A549 (cell line): ENCODE measurements around the gene AFF3. TPM values are rescaled to one million over a fixed set of nuclear protein-coding genes. Genes with fewer than 3 reads are reported as not detected.

Experiments
- ATAC-seq, 2 experiments: fragments of 200-7000 bp in 1 of 2; fragments of >200 bp in 1 of 2; cut with Nextera tagmentation in 1 of 2; cut with Tn5 transposase in 1 of 2; 3 replicates each; pipeline versions ENCODE4 v1.8.0 to v1.9.1; 2018 to 2020; ENCODE audit warnings: mild to moderate bottlenecking in 1 of 2, moderate library complexity in 1 of 2
- CTCF ChIA-PET: fragments of 300-600 bp; sonication (Branson Sonifier 250); formaldehyde crosslinking; extraction: SDS; loops from one replicate; lab custom pipeline; 2021; ENCODE audit warnings: antibody characterized with exemption, inconsistent platforms; lab: Yijun Ruan, JAX
- POLR2A ChIA-PET: fragments of 350-600 bp; formaldehyde crosslinking; extraction: SDS; loops from one replicate; lab custom pipeline; 2021; ENCODE audit warnings: antibody characterized with exemption, inconsistent platforms; lab: Yijun Ruan, JAX
- DNase-seq, 2 experiments: peaks; one replicate each; pipeline versions ENCODE4 v3.0.0 to v3.0.0-alpha.2; 2011 to 2016; ENCODE audit warnings: low read depth in 1 of 2, low spot score in 1 of 2
- FAIRE-seq: peaks from 2 replicates; lab custom pipeline; 2011; peaks lifted over from hg19 to GRCh38; lab: Jason Lieb, UNC
- H3K27ac ChIP-seq, 2 experiments: fragments of >200 bp; sonication (Bioruptor Twin); formaldehyde crosslinking; 3 replicates each; pipeline ENCODE4 v1.5.1; 2016 to 2017
- H3K4me1 ChIP-seq: fragments of >200 bp; sonication (Bioruptor Twin); formaldehyde crosslinking; 3 replicates; pipeline ENCODE4 v1.6.1; 2016
- H3K4me2 ChIP-seq: fragments of >200 bp; sonication (Bioruptor Twin); formaldehyde crosslinking; 3 replicates; pipeline ENCODE4 v1.6.1; 2016
- H3K4me3 ChIP-seq: fragments of >200 bp; sonication (Bioruptor Twin); formaldehyde crosslinking; 3 replicates; pipeline ENCODE4 v1.5.1; 2016
- H3K9me3 ChIP-seq: fragments of >200 bp; sonication (Bioruptor Twin); formaldehyde crosslinking; 3 replicates; pipeline ENCODE4 v1.6.1; 2016
- EHF ChIP-seq: fragments of 250-450 bp; sonication (Bioruptor Pico); IDR thresholded peaks from 2 replicates; pipeline ENCODE4 v1.5.0; 2020; ENCODE audit warnings: mild to moderate bottlenecking
- EHMT2 ChIP-seq: fragments of 200-600 bp; sonication (generic); IDR thresholded peaks from 2 replicates; pipeline ENCODE4 v1.6.1; 2016; ENCODE audit warnings: antibody characterized with exemption, low read depth, mild to moderate bottlenecking, moderate library complexity
- ESRRA ChIP-seq: fragments of 150-350 bp; IDR thresholded peaks from 2 replicates; pipeline ENCODE4 v1.6.1; 2014; ENCODE audit warnings: mild to moderate bottlenecking, low read length, borderline replicate concordance
- FOSL2 ChIP-seq, 2 experiments: fragments of 450-650 bp in 1 of 2; fragments of >200 bp in 1 of 2; sonication (Bioruptor Twin) in 1 of 2; formaldehyde crosslinking; IDR thresholded peaks; 2 replicates each; pipeline versions ENCODE4 v1.5.0 to v1.6.1; 2016 to 2020; ENCODE audit warnings: mild to moderate bottlenecking in 1 of 2, moderate library complexity in 1 of 2
- HEYL ChIP-seq: fragments of 250-450 bp; sonication (Bioruptor Pico); IDR thresholded peaks from 2 replicates; pipeline ENCODE4 v1.8.0; 2021; ENCODE audit warnings: mild to moderate bottlenecking, moderate library complexity
- JUNB ChIP-seq: fragments of >200 bp; sonication (Bioruptor Twin); formaldehyde crosslinking; IDR thresholded peaks from 2 replicates; pipeline ENCODE4 v1.6.1; 2016
- KDM1A ChIP-seq: fragments of 200-600 bp; sonication (generic); IDR thresholded peaks from 2 replicates; pipeline ENCODE4 v1.6.1; 2016; ENCODE audit warnings: low read depth, mild to moderate bottlenecking
- KDM5A ChIP-seq: fragments of 200-600 bp; sonication (generic); IDR thresholded peaks from 2 replicates; pipeline ENCODE4 v1.6.1; 2016; ENCODE audit warnings: antibody characterized with exemption, mild to moderate bottlenecking
- MAZ ChIP-seq: fragments of 150-350 bp; IDR thresholded peaks from 2 replicates; pipeline ENCODE4 v1.6.1; 2014; ENCODE audit warnings: antibody characterized with exemption, low read depth, low read length, borderline replicate concordance
- NPAS2 ChIP-seq: fragments of 250-450 bp; sonication (Bioruptor Pico); IDR thresholded peaks from 2 replicates; pipeline ENCODE4 v1.8.0; 2022; ENCODE audit warnings: mild to moderate bottlenecking, moderate library complexity, borderline replicate concordance
- NR3C1 ChIP-seq: fragments of >200 bp; sonication (Bioruptor Twin); formaldehyde crosslinking; IDR thresholded peaks from 3 replicates; pipeline ENCODE4 v1.6.1; 2017
- PHF8 ChIP-seq: fragments of 200-600 bp; sonication (generic); IDR thresholded peaks from 2 replicates; pipeline ENCODE4 v1.6.1; 2016; ENCODE audit warnings: low read depth, mild to moderate bottlenecking, antibody characterized with exemption, moderate library complexity, borderline replicate concordance
- POLR2AphosphoS2 ChIP-seq: conservative IDR thresholded peaks from 2 replicates; pipeline ENCODE4 v1.6.1; 2012; ENCODE audit warnings: low read length, improper control_type of control experiment, inconsistent platforms
- RAD21 ChIP-seq, 2 experiments: fragments of >200 bp in 1 of 2; sonication (Bioruptor Twin) in 1 of 2; formaldehyde crosslinking in 1 of 2; IDR thresholded peaks in 1 of 2; conservative IDR thresholded peaks in 1 of 2; 2 replicates in 1 of 2; 3 replicates in 1 of 2; pipeline ENCODE4 v1.6.1; 2012 to 2018; ENCODE audit warnings: inconsistent platforms in 1 of 2
- RFX5 ChIP-seq: fragments of 450-650 bp; IDR thresholded peaks from 2 replicates; pipeline ENCODE4 v1.7.1; 2014; ENCODE audit warnings: antibody characterized with exemption, mild to moderate bottlenecking, moderate library complexity
- ZC3H11A ChIP-seq: fragments of 450-650 bp; IDR thresholded peaks from 2 replicates; pipeline ENCODE4 v1.6.1; 2014; ENCODE audit warnings: antibody characterized with exemption, mild to moderate bottlenecking
- ZSCAN20 ChIP-seq: fragments of 250-450 bp; sonication (Bioruptor Pico); IDR thresholded peaks from 2 replicates; pipeline ENCODE4 v1.8.0; 2022; ENCODE audit warnings: mild to moderate bottlenecking, moderate library complexity
- WGBS: methylation state at CpG from one replicate; pipeline ENCODE4 v1.1.6; 2017; ENCODE audit errors: missing lambda C conversion rate; 5-methylcytosine and 5-hydroxymethylcytosine counted together
- polyA plus RNA-seq, 4 experiments: library from polyadenylated mRNA; depleted of rRNA in 3 of 4; stranded (reverse); fragments of >200 nt; fragmentation: RNase III in 1 of 4; extraction: RNeasy Plus Mini Kit Qiagen cat#74134 plus additional on column Dnase treatment in 1 of 4; gene quantifications; 2 replicates in 3 of 4; 3 replicates in 1 of 4; pipeline ENCODE4 v1.2.3, GENCODE V29; 2011 to 2017
- TF ChIP-seq, protein P1 (sequence below): IDR thresholded peaks from 2 replicates; pipeline ENCODE4 v1.6.1; 2012
- TF ChIP-seq, protein P2 (sequence below): IDR thresholded peaks from 2 replicates; pipeline ENCODE4 v1.6.1; 2012
- TF ChIP-seq, protein P3 (sequence below): fragments of 200-600 bp; sonication (generic); IDR thresholded peaks from 2 replicates; pipeline ENCODE4 v1.6.1; 2016; ENCODE audit warnings: antibody characterized with exemption, mild to moderate bottlenecking, moderate library complexity
- TF ChIP-seq, protein P4 (sequence below): fragments of >200 bp; sonication (Bioruptor Twin); formaldehyde crosslinking; IDR thresholded peaks from 3 replicates; pipeline ENCODE4 v1.6.1; 2016
- TF ChIP-seq, protein P5 (sequence below): fragments of >200 bp; sonication (Bioruptor Twin); formaldehyde crosslinking; IDR thresholded peaks from 2 replicates; pipeline ENCODE4 v1.6.1; 2016
- TF ChIP-seq, protein P6 (sequence below): fragments of >200 bp; sonication (Bioruptor Twin); formaldehyde crosslinking; IDR thresholded peaks from 3 replicates; pipeline ENCODE4 v1.5.1; 2016
- TF ChIP-seq, protein P7 (sequence below): IDR thresholded peaks from 2 replicates; pipeline ENCODE4 v1.6.1; 2012; ENCODE audit warnings: low read depth, borderline replicate concordance

Gene AFF3
- polyA plus RNA-seq, 2 of the 4 experiments (the other 2 are of a cell fraction): not detected

DNA sequence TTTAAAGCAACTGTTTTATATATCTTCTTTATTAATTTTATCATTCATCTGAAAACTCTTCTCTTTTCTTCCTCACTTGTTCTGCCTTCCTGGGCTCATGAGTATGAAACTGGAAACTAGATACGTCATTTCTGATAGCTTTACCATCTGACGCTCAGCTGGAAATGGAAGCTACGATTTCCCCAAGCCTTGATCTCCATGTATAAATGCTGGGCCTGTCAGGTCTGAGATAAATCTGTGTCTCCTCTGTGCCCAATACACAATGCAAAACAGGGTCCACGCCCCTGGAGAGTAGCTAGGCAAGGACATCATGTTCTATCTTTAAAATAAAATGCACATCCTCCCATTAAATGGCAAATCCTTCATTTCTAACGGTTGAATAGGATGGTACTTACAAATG lies 238.4 kb downstream of the AFF3 start:
- WGBS: 25% methylated on average over 5 of the region's 5 CpGs
- ChIA-PET CTCF (no interaction called here), POLR2A (no interaction called here)
- TF ChIP-seq NPAS2: no peak
- TF ChIP-seq, protein P1, sequence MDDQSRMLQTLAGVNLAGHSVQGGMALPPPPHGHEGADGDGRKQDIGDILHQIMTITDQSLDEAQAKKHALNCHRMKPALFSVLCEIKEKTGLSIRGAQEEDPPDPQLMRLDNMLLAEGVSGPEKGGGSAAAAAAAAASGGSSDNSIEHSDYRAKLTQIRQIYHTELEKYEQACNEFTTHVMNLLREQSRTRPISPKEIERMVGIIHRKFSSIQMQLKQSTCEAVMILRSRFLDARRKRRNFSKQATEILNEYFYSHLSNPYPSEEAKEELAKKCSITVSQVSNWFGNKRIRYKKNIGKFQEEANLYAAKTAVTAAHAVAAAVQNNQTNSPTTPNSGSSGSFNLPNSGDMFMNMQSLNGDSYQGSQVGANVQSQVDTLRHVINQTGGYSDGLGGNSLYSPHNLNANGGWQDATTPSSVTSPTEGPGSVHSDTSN: no peak
- no peak for TF ChIP-seq JUNB
- no peak for TF ChIP-seq NR3C1
- no peak for TF ChIP-seq ESRRA
- TF ChIP-seq RFX5: no peak
- no peak for TF ChIP-seq POLR2AphosphoS2
- TF ChIP-seq, all 56 proteins: peak for 0
- Histone ChIP-seq H3K4me3 (no peak overlapping the region), H3K9me3 (no peaks in the 10 kb centered on the region), H3K4me2 (no peak overlapping the region), H3K27ac (no peak overlapping the region), H3K4me1 (no peaks in the 10 kb centered on the region)
- DNase-seq (no peak), FAIRE-seq (no peak), ATAC-seq (no peak)

DNA sequence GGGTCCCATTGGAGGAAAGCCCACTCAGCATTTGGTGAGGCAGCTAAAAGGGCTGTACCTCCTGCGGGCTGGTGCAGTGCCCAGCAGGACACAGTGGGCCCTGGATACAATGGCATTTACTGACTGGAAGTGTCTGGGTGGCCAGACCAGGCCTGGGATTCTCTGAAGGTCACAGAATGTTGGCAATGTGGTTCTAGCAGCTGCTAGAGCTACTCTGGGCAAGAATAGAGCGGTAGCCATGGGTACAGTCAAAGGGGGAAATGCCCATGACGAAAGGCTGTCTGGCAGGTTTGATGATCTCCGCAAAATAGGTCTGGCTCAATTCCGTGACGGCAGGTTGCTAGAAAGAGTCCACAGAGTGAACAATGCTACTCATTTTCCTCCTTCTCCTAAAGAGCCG lies 241.8 kb downstream of the AFF3 start:
- ATAC-seq: no peak
- ChIA-PET POLR2A (no interaction called here), CTCF (interaction anchor here (1.2 kb wide), 1 partner anchor 25 kb away, joined by 4 read pairs; no protein-coding TSS in a partner anchor)
- TF ChIP-seq, protein P2, sequence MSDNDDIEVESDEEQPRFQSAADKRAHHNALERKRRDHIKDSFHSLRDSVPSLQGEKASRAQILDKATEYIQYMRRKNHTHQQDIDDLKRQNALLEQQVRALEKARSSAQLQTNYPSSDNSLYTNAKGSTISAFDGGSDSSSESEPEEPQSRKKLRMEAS: no peak
- TF ChIP-seq HEYL (CRISPR knock-in tag) (no peak), ZSCAN20 (CRISPR knock-in tag) (no peak), KDM1A (no peak), EHF (CRISPR knock-in tag) (no peak), PHF8 (no peak), FOSL2 (IDR thresholded peaks at IDR 0.05) (no peak), FOSL2 (CRISPR knock-in tag; IDR thresholded peaks at IDR 0.05) (no peak), ESRRA (no peak), EHMT2 (no peak), JUNB (no peak), RAD21 (conservative IDR thresholded peaks at IDR 0.05 in 1 of 2, IDR thresholded peaks at IDR 0.05 in 1 of 2) (no peak), KDM5A (no peak), MAZ (no peak), ZC3H11A (no peak)
- TF ChIP-seq, protein P3, sequence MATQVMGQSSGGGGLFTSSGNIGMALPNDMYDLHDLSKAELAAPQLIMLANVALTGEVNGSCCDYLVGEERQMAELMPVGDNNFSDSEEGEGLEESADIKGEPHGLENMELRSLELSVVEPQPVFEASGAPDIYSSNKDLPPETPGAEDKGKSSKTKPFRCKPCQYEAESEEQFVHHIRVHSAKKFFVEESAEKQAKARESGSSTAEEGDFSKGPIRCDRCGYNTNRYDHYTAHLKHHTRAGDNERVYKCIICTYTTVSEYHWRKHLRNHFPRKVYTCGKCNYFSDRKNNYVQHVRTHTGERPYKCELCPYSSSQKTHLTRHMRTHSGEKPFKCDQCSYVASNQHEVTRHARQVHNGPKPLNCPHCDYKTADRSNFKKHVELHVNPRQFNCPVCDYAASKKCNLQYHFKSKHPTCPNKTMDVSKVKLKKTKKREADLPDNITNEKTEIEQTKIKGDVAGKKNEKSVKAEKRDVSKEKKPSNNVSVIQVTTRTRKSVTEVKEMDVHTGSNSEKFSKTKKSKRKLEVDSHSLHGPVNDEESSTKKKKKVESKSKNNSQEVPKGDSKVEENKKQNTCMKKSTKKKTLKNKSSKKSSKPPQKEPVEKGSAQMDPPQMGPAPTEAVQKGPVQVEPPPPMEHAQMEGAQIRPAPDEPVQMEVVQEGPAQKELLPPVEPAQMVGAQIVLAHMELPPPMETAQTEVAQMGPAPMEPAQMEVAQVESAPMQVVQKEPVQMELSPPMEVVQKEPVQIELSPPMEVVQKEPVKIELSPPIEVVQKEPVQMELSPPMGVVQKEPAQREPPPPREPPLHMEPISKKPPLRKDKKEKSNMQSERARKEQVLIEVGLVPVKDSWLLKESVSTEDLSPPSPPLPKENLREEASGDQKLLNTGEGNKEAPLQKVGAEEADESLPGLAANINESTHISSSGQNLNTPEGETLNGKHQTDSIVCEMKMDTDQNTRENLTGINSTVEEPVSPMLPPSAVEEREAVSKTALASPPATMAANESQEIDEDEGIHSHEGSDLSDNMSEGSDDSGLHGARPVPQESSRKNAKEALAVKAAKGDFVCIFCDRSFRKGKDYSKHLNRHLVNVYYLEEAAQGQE: no peak
- TF ChIP-seq, protein P4, sequence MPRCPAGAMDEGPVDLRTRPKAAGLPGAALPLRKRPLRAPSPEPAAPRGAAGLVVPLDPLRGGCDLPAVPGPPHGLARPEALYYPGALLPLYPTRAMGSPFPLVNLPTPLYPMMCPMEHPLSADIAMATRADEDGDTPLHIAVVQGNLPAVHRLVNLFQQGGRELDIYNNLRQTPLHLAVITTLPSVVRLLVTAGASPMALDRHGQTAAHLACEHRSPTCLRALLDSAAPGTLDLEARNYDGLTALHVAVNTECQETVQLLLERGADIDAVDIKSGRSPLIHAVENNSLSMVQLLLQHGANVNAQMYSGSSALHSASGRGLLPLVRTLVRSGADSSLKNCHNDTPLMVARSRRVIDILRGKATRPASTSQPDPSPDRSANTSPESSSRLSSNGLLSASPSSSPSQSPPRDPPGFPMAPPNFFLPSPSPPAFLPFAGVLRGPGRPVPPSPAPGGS: no peak
- TF ChIP-seq, protein P5, sequence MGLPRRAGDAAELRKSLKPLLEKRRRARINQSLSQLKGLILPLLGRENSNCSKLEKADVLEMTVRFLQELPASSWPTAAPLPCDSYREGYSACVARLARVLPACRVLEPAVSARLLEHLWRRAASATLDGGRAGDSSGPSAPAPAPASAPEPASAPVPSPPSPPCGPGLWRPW: no peak
- TF ChIP-seq, protein P6, sequence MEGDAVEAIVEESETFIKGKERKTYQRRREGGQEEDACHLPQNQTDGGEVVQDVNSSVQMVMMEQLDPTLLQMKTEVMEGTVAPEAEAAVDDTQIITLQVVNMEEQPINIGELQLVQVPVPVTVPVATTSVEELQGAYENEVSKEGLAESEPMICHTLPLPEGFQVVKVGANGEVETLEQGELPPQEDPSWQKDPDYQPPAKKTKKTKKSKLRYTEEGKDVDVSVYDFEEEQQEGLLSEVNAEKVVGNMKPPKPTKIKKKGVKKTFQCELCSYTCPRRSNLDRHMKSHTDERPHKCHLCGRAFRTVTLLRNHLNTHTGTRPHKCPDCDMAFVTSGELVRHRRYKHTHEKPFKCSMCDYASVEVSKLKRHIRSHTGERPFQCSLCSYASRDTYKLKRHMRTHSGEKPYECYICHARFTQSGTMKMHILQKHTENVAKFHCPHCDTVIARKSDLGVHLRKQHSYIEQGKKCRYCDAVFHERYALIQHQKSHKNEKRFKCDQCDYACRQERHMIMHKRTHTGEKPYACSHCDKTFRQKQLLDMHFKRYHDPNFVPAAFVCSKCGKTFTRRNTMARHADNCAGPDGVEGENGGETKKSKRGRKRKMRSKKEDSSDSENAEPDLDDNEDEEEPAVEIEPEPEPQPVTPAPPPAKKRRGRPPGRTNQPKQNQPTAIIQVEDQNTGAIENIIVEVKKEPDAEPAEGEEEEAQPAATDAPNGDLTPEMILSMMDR: no peak
- TF ChIP-seq, protein P7, sequence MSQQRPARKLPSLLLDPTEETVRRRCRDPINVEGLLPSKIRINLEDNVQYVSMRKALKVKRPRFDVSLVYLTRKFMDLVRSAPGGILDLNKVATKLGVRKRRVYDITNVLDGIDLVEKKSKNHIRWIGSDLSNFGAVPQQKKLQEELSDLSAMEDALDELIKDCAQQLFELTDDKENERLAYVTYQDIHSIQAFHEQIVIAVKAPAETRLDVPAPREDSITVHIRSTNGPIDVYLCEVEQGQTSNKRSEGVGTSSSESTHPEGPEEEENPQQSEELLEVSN: no peak
- H3K9me3 ChIP-seq: no peaks in the 10 kb centered on the region
- no peak overlapping the region for H3K4me2 ChIP-seq
- WGBS: 50% methylated on average over 6 of the region's 7 CpGs
- H3K27ac ChIP-seq: no peak overlapping the region
- FAIRE-seq: no peak
- H3K4me1 ChIP-seq: no peaks in the 10 kb centered on the region
- DNase-seq: no peak
- no peak overlapping the region for H3K4me3 ChIP-seq
